GM12865 (cell line): ENCODE data around the gene GNAS-AS1.

Experiments used
- DNase-seq: peaks from one replicate; pipeline ENCODE4 v3.0.0; 2010; ENCODE audit warnings: low read depth
- H3K4me3 ChIP-seq: 2 replicates; pipeline ENCODE4 v1.5.1; 2011; ENCODE audit warnings: mild to moderate bottlenecking, low read depth, low read length, control low read depth
- TF ChIP-seq, protein P1 (sequence below): IDR thresholded peaks from 2 replicates; pipeline ENCODE4 v1.5.1; 2011; ENCODE audit warnings: low read length, control low read depth, low read depth, inconsistent platforms; ENCODE audit not compliant: insufficient read depth; ENCODE audit errors: missing control alignments

Gene GNAS-AS1

DNA sequence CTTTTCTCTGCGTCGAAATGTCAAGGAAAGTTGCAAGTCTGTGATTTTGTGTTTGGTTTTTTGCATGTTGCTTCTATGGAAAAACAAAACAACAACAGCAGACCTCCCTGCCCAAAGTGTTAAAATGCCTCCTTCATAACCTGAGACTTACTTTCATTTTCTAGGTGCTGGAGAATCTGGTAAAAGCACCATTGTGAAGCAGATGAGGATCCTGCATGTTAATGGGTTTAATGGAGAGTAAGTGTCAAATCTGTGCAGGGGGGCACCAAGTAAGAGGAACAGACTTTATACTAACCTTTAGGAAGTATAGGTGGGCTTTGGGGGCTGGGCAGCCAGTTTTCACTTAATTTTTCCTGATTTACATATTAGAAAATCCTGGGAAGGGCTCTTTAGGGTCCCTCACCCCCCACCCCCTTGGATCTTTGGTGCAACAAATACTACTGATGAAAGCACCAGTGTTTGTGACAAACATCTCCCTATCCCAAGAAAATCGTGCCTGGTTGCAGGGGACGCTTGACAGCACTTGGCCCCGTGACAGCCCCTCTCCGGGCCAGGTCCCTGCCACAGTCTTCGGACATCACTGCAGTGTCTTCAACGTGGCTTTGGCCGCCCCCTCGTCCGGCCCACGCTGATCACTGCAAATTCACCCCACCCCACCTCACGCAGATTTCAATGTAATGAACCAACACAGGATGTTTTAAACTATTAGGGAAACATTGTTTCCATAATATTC is 44.9 kb upstream of the GNAS-AS1 start:
- TF ChIP-seq, protein P1, sequence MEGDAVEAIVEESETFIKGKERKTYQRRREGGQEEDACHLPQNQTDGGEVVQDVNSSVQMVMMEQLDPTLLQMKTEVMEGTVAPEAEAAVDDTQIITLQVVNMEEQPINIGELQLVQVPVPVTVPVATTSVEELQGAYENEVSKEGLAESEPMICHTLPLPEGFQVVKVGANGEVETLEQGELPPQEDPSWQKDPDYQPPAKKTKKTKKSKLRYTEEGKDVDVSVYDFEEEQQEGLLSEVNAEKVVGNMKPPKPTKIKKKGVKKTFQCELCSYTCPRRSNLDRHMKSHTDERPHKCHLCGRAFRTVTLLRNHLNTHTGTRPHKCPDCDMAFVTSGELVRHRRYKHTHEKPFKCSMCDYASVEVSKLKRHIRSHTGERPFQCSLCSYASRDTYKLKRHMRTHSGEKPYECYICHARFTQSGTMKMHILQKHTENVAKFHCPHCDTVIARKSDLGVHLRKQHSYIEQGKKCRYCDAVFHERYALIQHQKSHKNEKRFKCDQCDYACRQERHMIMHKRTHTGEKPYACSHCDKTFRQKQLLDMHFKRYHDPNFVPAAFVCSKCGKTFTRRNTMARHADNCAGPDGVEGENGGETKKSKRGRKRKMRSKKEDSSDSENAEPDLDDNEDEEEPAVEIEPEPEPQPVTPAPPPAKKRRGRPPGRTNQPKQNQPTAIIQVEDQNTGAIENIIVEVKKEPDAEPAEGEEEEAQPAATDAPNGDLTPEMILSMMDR: no peak
- no peak for DNase-seq
- no peak overlapping the region for H3K4me3 ChIP-seq

DNA sequence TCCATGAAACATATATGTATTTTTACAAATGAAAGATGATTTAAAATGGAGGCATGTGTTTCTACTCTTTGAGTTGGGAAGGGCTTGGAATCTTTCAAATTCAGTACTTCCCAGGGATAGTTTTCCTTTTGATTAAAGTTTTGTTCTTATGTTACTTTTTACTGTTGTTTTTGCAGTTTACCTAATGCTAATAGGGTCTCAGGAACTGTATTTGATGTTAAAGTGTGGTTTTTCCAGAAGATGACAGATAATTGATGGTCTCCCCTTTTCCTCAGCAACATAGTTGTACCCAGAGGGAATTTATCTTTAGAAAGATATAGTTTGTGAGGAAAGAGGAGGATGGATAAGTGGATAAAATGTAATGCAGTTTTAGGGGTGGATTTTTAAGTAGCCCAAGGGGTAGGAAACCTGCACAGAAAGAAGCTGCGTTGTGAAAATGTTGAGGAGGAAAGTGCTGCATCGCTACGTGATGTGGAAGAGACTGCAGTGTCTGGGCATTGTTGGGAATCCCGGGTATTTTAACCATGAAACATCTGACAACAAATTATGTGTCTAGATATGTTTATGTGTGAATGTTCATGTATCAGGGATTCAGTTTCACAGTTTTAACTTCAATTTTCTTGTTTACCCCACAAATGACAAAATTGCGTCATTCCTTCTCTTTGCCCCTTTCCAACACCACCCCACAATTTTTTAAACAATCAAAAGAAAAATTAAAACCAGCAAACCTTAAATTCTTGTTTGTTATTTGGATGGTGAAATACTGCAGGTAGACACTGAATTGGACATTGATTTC is 44.1 kb upstream of the GNAS-AS1 start:
- no peak for DNase-seq
- H3K4me3 ChIP-seq: peak overlapping the region; percentile 90
- TF ChIP-seq, protein P1: no peak

DNA sequence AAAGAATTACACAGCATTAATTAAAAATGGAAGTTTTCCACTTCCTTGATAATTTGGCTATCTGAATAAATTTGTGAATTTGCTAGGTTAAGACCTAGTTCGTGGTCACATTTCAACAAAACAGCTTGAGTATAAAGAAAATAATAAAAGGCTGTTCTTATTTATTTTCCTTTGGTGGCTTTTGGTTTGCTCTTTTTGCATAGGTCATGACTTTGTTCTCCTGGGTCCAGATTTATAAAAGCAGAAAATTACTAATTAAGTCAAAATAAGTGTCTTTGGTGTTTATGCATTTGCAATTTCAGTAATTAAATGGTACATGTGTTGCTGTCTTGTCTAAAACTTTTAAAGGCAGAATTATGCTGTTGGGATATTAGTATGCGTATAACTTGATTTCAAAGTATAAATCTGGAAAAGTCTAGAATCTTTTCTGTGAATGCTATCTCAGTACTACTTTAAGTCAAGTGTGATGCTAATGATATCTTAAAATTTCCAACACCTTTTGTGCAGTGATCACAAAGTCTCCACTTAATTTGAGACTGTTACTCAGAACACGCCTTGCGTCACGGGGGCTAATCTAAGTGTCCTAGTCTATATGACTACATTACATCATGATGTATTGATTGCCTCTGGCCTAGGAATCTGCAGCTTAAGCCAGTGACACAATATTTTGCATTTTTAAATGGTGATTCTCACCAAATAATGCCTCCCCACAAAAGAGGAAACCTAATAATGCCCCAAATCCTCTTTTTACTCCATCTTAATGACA is 42.8 kb upstream of the GNAS-AS1 start:
- TF ChIP-seq, protein P1: no peak
- peak; percentile 53 for DNase-seq
- H3K4me3 ChIP-seq: peak overlapping the region; percentile 90

DNA sequence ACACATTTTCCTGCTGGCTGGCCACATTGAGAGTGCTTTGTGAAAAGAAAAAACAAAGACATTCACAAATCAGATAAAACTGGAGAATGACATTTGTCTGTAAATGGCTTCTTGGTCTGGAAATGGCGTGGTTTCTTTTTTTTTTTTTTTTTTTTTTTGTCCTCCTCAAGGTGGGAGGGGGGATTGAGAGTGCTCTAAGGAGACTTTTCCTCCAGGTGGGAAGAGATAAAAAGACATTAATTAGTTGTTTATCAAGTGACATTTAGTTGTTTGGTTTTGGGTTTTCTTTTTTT is 42.2 kb upstream of the GNAS-AS1 start:
- H3K4me3 ChIP-seq: peak overlapping the region; percentile 90
- no peak for DNase-seq
- TF ChIP-seq, protein P1: no peak

DNA sequence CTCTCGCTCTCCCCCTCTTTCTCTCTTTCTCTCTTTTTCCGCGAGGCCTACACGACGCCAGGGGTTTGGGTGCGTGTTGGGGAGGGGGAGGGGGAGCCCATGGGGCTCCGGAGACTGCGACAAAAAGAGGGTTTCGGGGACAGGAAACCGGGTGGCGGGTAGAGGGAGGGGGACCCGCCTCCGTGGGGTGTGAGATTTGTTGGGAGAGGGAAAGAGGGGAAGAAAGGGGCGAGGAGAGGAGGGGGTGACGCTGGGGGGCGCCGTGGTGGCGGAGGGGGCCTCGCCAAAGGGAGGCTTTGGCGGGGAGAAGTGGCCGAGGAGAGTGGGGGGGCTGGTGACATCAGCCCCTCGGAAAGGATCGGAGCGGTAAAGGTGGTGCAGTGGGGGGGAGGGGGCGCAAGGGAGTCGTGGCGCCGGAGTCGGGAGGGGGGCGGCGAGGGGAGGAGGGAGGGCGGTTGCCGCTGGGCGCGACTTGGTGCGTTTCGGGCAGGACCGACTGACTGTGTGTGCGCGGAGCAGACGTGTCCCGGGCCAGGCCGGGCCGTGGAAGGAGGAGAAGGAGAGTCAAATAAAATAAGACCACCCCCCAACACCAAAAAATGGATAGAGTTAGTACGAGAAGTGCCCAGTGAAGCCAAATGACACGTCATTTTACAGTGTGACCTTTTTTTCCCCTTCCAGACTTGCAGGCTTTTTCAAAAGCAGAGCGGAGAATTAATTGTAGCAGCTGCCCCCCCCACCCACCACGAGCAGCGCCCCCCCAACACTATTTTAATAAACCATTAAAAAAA is 41.6 kb upstream of the GNAS-AS1 start:
- TF ChIP-seq, protein P1: no peak
- peak; percentile 87 for DNase-seq
- peak overlapping the region; percentile 90 for H3K4me3 ChIP-seq

DNA sequence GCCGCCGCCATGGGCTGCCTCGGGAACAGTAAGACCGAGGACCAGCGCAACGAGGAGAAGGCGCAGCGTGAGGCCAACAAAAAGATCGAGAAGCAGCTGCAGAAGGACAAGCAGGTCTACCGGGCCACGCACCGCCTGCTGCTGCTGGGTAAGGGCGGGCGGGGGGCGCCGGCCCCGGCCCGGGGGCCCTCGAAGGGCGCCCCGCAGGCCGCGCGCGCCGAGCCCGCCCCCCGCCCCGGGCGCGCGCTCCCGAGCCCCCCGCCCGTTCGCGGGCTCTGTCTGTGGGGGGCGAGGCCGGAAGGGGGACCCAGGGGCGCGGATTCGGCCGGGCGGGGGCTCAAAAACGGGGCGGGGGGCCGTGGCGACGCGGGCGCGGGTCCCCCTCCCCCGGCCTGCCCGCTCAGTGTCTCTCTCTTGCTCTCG is 41.0 kb upstream of the GNAS-AS1 start:
- TF ChIP-seq, protein P1: no peak
- H3K4me3 ChIP-seq: peak overlapping the region; percentile 90
- DNase-seq: peak; percentile 60
